ENCODE results near the gene C1QTNF3. TPM values are rescaled to one million over a fixed set of nuclear protein-coding genes. Genes with fewer than 3 reads are reported as not detected.
"Not testable (repeated sequence)": the region's sequence is repeated elsewhere in the genome, so short reads cannot be mapped to it uniquely, and the experiment has no call there.

Gene C1QTNF3
- total RNA-seq (2014; rRNA removed; shearing (Covaris generic)): 0.17 and 0.76 TPM in 2 replicates

- DNase-seq (ENCODE audit: low spot score): no peak
Measured at GRCh38 chr5:34043099-34043876, at the start of gene C1QTNF3. Gene C1QTNF3 (minus strand): TSS chr5:34043213. CDS start chr5:34043125, 88 bp downstream.

- not testable (repeated sequence) for DNase-seq (ENCODE audit: low spot score)
Measured at GRCh38 chr5:34091039-34091438, 48.0 kb upstream of the C1QTNF3 start.

- not testable (repeated sequence) for DNase-seq (ENCODE audit: low spot score)
Measured at GRCh38 chr5:34089802-34090201, 46.8 kb upstream of the C1QTNF3 start.

GRCh38 chr5:34087728-34088127 lies 44.7 kb upstream of the C1QTNF3 start:
- not testable (repeated sequence) for DNase-seq (ENCODE audit: low spot score)

- DNase-seq (ENCODE audit: low spot score): not testable (repeated sequence)
Measured at GRCh38 chr5:34083898-34084297, 40.9 kb upstream of the C1QTNF3 start.

- not testable (repeated sequence) for DNase-seq (ENCODE audit: low spot score)
Measured at GRCh38 chr5:34079505-34079904, 36.5 kb upstream of the C1QTNF3 start.

- not testable (repeated sequence) for DNase-seq (ENCODE audit: low spot score)
Measured at GRCh38 chr5:34077636-34078035, 34.6 kb upstream of the C1QTNF3 start.

- DNase-seq (ENCODE audit: low spot score): not testable (repeated sequence)
Measured at GRCh38 chr5:34076719-34077364, 33.8 kb upstream of the C1QTNF3 start.

GRCh38 chr5:34074472-34074871 lies 31.5 kb upstream of the C1QTNF3 start:
- not testable (repeated sequence) for DNase-seq (ENCODE audit: low spot score)

GRCh38 chr5:34074071-34074470 lies 31.1 kb upstream of the C1QTNF3 start:
- not testable (repeated sequence) for DNase-seq (ENCODE audit: low spot score)

GRCh38 chr5:34070626-34071025 lies 27.6 kb upstream of the C1QTNF3 start:
- not testable (repeated sequence) for DNase-seq (ENCODE audit: low spot score)

- DNase-seq (ENCODE audit: low spot score): no peak
Measured at GRCh38 chr5:34064656-34065055, 21.6 kb upstream of the C1QTNF3 start.

- no peak for DNase-seq (ENCODE audit: low spot score)
Measured at GRCh38 chr5:34062419-34062818, 19.4 kb upstream of the C1QTNF3 start.

- DNase-seq (ENCODE audit: low spot score): no peak
Measured at GRCh38 chr5:34061993-34062392, 19.0 kb upstream of the C1QTNF3 start.

- DNase-seq (ENCODE audit: low spot score): no peak
Measured at GRCh38 chr5:34059977-34060376, 17.0 kb upstream of the C1QTNF3 start.

- no peak for DNase-seq (ENCODE audit: low spot score)
Measured at GRCh38 chr5:34058532-34058931, 15.5 kb upstream of the C1QTNF3 start.

- DNase-seq (ENCODE audit: low spot score): no peak
Measured at GRCh38 chr5:34057569-34057968, 14.6 kb upstream of the C1QTNF3 start.

- DNase-seq (ENCODE audit: low spot score): no peak
Measured at GRCh38 chr5:34057118-34057517, 14.1 kb upstream of the C1QTNF3 start.

GRCh38 chr5:34055667-34056066 lies 12.7 kb upstream of the C1QTNF3 start:
- no peak for DNase-seq (ENCODE audit: low spot score)

- no peak for DNase-seq (ENCODE audit: low spot score)
Measured at GRCh38 chr5:34054400-34054729, 11.4 kb upstream of the C1QTNF3 start.

GRCh38 chr5:34053571-34054399 lies 10.8 kb upstream of the C1QTNF3 start:
- no peak for DNase-seq (ENCODE audit: low spot score)

- DNase-seq (ENCODE audit: low spot score): no peak
Measured at GRCh38 chr5:34053133-34053532, 10.1 kb upstream of the C1QTNF3 start.
